Retina (tissue), 1 donor: ENCODE data around the gene PLCB4.

Experiments used
- DNase-seq: peaks from one replicate; pipeline ENCODE4 v3.0.0-alpha.2; 2016

The PLCB4 gene

GRCh38 chr20:9109566-9109965 lies 40.7 kb downstream of the PLCB4 start:
- DNase-seq = no peak

- DNase-seq = no peak
Observed at GRCh38 chr20:9110365-9110764, 41.5 kb downstream of the PLCB4 start.

GRCh38 chr20:9110916-9111432 lies 42.1 kb downstream of the PLCB4 start:
- DNase-seq = no peak

GRCh38 chr20:9112541-9113515 lies 43.9 kb downstream of the PLCB4 start:
- DNase-seq = no peak

- no peak for DNase-seq
Observed at GRCh38 chr20:9114709-9115108, 45.8 kb downstream of the PLCB4 start.

- DNase-seq = no peak
Observed at GRCh38 chr20:9117548-9117947, 48.7 kb downstream of the PLCB4 start.

- peak; percentile 39 for DNase-seq
Observed at GRCh38 chr20:9119776-9120175, 50.9 kb downstream of the PLCB4 start.

GRCh38 chr20:9121211-9121610 lies 52.3 kb downstream of the PLCB4 start:
- no peak for DNase-seq

GRCh38 chr20:9122571-9122970 lies 53.7 kb downstream of the PLCB4 start:
- DNase-seq = peak; percentile 9

- no peak for DNase-seq
Observed at GRCh38 chr20:9126527-9126926, 57.6 kb downstream of the PLCB4 start.

GRCh38 chr20:9128568-9128967 lies 59.7 kb downstream of the PLCB4 start:
- no peak for DNase-seq

GRCh38 chr20:9129756-9130155 lies 60.9 kb downstream of the PLCB4 start:
- DNase-seq = no peak

GRCh38 chr20:9130521-9130920 lies 61.6 kb downstream of the PLCB4 start:
- DNase-seq = no peak

GRCh38 chr20:9131841-9132240 lies 63.0 kb downstream of the PLCB4 start:
- DNase-seq = no peak

- no peak for DNase-seq
Observed at GRCh38 chr20:9134346-9134745, 65.5 kb downstream of the PLCB4 start.

- no peak for DNase-seq
Observed at GRCh38 chr20:9136114-9136513, 67.2 kb downstream of the PLCB4 start.

GRCh38 chr20:9137001-9137400 lies 68.1 kb downstream of the PLCB4 start:
- no peak for DNase-seq

- DNase-seq = no peak
Observed at GRCh38 chr20:9139106-9139833, 70.4 kb downstream of the PLCB4 start.

GRCh38 chr20:9140162-9140760 lies 71.4 kb downstream of the PLCB4 start:
- no peak for DNase-seq

- DNase-seq = no peak
Observed at GRCh38 chr20:9141070-9141469, 72.2 kb downstream of the PLCB4 start.

- no peak for DNase-seq
Observed at GRCh38 chr20:9141921-9142320, 73.0 kb downstream of the PLCB4 start.

GRCh38 chr20:9142809-9143208 lies 73.9 kb downstream of the PLCB4 start:
- no peak for DNase-seq

GRCh38 chr20:9143926-9144325 lies 75.0 kb downstream of the PLCB4 start:
- no peak for DNase-seq
